Activated T-cell treated with anti-CD3 and anti-CD28 coated beads, Interleukin-2, amount 50 U/mL, for 1 hour (primary cell): ENCODE measurements around the gene NDEL1.

Experiments
- DNase-seq: peaks from one replicate; pipeline ENCODE4 v3.0.0-alpha.2; 2020

Gene NDEL1

DNA sequence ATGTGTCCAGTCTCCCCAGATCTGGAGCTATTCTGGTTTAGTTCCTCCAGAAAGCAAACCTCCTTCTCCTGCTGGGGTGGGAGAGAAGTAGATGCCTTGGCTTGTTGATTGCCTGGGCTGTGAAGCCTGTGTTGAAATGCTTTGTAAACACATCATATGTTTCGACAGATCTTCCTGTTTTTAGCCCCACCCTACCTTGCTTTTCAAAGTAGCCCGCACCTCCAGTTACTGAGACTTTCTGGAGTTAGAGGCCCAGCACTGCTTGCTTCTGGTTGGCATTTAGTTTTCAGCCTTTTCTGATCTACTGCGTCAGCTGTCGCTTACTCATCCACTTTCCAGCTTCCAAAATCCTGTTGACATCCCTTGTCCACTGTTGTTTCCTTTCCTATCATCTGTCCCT, 17.9 kb upstream of the NDEL1 start:
- no peak for DNase-seq

DNA sequence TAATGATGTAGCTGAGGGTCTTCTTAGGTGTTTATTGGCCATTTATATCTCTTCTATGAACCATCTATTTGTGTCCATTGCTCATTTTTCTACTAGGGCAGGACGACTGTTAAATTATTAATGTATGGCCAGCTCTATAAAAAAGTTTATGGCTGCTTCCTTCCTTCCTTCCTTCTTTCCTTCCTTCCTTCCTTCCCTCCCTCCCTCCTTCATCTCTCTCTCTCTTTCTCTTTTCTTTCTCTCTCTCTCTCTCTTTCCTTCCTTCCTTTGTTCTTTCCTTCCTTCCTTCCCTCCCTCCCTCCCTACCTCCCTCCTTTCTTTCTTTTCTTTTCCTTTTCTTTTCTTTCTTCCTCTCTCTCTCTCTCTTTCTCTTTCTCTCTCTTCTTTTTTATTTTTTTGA, 17.2 kb upstream of the NDEL1 start:
- DNase-seq = no peak

DNA sequence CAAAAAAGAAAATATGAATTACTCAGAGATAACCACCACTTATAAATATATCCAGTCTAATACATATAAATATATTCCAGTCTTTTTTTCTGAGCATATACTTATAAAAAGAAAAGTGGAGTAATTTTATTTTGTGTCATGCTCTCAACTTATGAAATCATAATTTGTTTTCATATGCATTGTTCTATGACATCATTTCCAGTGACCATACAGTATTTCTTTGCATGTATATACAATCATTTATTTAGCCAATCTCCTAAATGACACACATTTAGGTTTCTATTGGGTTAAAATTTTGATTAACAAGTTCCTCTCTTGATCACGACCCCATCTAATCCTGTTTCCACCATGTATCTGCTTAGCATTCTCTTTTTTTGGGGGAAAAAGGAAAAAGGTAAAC, 16.4 kb upstream of the NDEL1 start:
- no peak for DNase-seq

DNA sequence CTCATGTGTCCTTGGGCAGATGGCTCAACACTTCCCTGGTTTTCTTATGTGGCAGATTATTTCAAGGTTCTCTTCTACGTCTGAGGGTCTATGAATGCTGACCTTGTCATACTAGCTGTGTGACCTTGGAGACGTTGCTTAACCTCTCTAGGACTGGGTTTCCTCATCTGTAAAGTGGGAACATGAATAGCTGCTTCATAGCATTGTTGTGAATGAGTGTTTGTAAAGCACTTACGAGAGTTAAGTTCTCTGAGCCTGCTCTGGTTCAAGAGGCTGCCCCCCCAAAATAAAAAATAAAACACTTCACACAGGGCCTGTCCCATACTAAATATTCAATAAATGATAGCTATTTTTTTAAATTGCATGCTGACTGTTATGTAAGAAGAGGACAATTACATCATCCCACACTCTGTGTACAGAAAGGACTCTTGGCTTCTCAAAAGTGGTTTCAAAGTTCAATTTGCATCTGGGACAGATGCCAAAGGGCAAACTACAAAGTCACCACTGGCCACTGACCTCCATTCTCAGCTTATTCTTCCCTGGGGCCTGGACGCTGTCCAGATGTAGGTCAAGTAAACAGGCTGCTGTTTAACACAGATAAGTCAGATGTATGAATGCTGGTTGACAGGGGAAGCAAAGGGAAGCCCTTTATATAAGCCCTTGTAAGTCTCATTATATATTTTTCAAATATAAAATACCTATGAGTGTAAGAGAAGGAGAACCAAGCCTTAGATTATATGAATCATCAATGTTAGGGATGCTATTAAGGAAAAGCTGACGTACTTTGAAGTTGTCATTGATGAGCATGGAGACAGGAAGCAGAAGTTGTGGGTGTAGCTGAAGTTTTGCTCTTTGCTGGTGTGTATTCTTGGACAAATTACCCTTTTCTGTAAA, 15.4 kb upstream of the NDEL1 start:
- no peak for DNase-seq

DNA sequence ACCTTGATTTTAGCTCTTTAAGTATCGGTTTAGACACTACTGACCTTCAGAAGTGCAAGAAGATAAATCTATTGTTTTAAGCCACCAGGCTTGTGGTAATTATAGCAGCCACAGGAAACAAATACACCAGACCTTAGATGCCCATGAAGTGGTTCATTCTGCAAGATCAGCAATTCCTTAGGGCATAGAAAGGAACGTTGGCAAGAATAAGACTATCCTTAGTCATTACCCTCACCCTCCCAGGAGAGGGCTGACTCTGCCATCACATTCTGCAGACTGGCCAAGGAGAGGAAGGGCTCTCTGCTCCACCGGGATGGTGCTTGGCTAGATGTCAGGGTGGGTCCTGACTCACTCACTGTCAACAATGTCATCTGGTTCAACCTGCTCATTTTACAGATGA, 14.1 kb upstream of the NDEL1 start:
- DNase-seq = no peak

DNA sequence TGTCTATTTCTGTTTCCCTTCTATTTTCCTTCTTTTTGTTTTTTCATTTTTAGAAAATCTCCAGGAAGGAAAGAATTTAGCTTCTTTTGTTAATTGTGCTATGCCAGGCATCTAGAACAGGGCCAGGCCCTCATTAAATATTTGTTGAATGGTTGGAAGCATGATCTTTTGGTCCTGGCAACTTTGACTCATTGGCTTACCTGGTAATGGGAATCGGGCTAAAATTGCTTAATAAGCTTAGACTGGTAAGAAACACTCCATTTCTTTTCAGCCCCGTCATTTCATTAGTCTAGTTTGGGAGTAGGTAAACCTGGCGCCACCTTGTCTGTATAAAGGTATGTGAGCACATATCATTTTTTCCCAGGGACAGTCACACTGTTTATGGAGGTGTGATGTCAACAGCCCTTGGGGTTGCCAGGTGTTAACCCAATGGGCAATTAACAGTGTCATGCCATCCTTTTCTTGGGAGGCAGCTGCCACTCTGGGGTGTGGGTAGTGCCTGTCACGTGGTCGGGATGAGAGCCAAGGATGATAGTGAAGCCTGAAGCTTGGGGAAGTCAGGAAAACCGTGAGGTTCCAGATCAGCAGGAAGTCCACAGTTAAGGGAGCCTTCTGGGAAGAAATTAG, 9.5 kb upstream of the NDEL1 start:
- no peak for DNase-seq

DNA sequence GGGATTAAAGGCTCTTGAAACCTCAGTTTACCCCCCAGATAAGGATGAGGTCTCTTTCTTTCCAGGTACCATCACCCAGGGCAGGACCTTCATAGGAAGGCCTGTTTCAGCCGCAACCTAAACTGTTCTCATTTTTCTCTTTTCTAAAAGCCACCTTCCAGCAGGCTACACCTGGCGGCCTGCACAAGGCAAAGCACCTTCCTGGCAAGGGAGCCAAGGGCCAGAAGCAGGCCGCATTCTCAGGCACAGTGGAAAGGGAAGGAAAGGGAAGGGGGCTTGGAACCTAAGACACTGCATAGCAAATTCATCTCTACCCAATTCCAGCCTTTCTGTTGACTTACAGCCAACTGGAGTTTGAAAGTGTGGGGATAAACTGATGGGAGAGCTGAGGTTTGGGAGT, 8.9 kb upstream of the NDEL1 start:
- DNase-seq = no peak

DNA sequence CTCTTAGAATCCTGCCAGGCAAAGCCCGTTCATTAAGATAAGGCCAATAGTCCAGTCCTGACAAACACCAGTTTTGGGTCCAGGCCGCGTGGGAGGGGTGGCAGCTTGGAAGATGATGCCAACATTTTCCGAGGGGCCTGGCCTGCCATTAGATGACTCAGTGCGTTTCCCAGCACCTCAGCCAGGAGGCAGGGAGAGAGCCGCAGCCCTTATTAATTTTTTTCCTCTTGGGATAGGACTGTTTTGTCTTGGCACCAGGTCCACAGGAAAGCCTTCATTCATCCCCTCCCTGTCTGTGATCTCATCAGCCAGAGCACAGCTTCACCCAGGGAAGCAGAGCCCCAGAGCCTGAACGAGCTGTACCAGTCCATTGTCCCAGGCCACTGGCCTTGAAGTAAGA, 4.7 kb upstream of the NDEL1 start:
- DNase-seq = no peak

DNA sequence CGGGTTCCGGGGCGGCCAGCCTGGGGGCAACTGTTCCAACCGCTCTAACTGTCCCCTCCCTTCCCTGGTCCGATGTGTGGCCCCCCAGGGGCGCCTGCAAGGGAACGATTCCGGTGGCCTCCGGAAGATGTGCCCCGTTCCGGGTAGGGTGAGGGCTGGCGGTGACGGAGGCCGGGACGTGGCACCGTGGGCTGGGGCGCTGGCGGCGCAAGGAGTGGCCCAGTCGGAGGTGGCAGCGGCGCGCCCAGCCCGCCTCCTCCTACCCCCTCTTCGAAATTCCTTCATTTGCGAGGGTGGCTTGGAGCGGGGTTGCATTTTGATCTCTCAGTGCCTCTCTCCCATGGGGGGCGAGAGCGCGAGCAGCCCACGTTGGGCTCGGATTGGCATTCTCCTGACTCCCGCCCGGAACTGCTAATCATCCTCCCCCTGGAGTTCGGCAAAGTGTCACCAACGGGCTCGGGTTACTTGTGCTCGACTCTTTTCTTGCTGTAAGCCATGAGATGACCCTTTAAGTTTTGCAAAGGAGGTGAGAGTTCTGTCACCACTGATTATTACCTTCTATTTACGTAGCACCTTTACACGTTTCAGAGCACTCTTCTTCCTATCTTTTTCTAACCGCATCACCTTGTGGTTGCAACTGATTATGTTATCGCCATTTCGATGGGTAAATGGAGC, 622 bp downstream of the NDEL1 start:
- DNase-seq = no peak

DNA sequence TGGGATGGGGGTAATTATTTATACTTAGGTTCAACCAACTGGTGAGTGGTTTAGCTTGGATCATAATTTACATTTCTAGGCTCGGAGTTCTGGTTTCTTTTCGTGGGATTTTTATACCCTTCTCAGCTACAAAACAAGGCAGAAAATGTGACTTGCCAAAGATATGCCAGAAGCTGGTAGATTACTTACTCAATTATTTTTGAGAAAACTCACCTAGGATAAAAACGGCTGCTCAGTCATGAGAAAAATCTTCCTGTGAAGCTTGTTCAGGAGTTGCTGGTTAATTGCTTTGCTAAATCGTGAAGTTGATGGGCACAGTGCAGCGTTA, 1.1 kb downstream of the NDEL1 start:
- no peak for DNase-seq

DNA sequence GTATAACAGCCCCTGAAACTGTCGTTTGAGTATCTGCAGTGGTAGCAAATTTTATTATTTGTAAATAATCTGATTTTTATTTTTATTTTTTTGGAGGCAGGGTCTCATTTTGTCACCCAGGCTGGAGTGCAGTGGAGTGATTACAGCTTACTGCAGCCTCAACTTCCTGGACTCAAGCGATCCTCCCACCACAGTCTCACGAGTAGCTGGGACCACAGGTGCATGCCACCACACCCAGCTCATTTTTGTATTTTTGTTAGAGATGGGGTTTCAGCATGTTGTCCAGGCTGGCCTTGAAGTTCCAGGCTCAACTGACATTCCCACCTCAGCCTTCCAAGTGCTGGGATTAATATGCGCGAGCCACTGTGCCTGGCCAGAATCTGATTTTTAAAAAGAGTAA, 2.8 kb downstream of the NDEL1 start:
- DNase-seq = no peak

DNA sequence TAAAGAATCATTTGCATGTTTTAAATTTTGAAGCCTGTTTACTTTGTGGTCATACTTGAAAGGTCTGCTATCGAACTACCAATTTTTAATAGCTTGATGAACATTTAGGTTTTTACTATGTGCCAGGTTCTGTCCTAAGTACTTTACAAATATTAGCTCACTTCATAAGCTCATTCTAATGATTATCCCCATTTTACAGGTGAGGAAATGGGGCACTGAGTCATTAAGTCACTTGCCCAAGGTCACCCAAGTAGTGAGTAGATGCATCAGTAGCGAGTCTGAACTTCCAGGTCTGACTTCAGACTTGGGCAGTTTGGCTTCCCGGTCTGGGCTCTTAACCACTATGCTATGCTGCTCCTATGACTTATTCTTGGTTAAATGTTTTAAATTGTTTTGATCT, 4.0 kb downstream of the NDEL1 start:
- DNase-seq = no peak

DNA sequence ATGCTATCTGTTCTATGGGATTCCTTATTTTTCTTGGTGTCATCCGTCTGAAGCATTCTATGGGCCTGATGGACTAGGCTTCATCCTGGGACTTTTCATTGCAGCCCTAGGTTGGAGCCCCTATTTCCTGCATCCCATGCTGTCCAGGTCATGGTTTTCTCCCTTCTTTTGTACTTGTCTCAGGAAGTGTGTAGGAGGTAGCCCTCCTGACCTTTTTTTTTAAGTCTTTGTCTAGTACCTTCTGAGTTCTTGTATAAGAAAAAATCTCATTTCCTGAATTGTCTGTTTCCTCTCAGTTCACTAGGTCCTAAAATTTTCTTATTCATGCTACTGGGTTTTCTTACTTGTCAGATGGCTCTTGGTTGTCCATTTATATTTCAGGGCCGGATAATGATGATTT, 6.0 kb downstream of the NDEL1 start:
- no peak for DNase-seq

DNA sequence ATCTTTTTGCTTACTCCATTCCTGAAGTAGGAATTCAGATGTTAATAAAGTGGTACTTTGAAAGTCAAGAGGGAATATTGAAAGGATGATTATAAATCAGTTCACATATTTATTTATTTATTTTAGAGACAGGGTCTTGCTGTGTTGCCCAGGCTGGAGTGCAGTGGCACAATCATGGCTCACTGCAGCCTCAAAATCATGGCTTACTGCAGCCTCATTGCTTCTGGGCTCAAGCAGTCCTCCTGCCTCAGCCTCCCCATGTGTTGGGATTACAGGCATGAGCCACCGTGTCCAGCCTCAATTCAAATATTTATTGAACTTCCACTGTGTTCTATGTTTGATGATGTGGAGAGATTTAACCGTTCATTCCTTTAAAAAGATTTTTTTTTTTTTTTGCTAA, 6.6 kb downstream of the NDEL1 start:
- no peak for DNase-seq

DNA sequence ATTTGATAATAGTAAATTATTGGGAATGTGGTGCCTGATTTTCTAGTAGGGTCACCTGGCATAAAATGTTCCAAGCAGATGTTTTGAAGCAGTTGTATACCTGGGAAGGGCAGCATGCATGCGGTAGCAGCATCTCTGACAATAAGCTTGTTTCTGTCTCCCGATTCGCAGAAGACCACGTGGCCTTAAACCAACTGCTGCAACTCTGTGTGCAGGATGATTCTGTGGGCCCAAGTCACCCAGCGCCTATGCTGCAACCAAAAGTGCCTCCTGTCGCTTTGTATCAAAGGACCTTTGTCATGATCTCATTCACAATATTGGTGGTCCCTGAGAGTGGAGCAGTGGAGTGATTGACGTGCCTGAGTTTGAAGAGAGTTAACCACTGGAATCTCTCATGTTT, 8.1 kb downstream of the NDEL1 start:
- DNase-seq = no peak

DNA sequence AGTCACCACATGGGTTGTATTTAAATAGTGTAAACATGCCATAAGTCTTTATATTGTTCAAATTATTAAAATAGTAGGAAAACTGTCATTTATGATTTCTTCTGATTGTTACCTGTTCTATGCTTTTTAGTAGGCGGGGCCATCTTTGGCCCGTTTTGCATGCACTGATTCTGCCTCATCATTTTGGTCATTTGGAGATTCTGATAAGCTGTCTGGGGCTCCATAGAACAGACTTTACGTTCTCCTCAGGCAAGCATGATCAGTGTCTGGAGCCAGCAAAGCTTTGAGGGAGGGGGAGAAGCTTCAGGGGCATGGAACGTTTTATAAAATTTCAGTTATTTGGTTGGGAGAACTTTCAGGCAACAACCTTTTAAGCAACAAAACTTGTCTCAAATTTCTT, 8.8 kb downstream of the NDEL1 start:
- no peak for DNase-seq

DNA sequence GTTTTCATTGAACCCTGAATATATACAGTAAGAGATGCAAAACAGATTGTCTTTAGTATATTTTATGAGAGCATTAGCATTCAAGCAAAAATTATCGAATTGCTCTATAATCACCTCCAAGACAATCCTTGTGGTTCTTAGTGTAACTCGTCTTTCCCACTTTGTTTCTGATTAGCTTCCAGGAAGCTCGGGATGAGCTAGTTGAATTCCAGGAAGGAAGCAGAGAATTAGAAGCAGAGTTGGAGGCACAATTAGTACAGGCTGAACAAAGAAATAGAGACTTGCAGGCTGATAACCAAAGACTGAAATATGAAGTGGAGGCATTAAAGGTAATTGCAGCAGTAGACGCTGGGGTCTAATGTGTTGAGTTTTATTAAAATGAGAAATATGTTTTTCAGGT, 9.9 kb downstream of the NDEL1 start:
- no peak for DNase-seq

DNA sequence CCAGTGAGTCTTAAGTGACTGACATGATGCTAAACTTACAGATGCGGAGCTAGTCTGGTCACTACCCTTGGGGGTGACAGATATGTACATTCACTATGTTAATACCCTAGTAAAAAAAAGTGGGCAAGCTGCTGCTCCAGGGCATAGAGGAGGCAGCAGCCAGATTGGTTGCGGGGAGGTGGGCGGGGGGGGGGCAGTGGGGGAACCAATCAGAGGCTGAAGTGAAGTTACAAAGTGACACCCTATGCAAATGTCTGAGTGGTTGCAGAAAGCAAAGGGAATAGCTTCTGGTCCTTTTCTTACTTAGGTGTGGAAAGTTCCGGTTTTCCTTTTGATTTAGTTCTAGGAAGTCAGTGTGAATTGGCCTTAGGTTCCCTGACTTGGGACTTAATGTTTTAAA, 12.1 kb downstream of the NDEL1 start:
- DNase-seq = no peak

DNA sequence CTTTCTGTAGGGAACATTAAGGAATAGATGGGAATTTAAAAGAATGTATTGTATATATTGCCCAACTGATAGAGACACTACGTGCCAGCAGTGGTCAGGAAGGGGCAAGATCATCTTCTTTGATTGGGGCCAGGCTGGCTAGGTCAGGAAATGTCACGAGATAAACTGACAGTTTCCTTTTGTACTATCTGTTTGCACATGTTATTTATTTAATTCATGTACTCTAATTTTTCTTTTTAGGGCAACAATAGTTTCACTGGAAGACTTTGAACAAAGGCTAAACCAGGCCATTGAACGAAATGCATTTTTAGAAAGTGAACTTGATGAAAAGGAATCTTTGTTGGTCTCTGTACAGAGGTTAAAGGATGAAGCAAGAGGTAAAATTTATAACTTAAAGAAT, 12.6 kb downstream of the NDEL1 start:
- no peak for DNase-seq

DNA sequence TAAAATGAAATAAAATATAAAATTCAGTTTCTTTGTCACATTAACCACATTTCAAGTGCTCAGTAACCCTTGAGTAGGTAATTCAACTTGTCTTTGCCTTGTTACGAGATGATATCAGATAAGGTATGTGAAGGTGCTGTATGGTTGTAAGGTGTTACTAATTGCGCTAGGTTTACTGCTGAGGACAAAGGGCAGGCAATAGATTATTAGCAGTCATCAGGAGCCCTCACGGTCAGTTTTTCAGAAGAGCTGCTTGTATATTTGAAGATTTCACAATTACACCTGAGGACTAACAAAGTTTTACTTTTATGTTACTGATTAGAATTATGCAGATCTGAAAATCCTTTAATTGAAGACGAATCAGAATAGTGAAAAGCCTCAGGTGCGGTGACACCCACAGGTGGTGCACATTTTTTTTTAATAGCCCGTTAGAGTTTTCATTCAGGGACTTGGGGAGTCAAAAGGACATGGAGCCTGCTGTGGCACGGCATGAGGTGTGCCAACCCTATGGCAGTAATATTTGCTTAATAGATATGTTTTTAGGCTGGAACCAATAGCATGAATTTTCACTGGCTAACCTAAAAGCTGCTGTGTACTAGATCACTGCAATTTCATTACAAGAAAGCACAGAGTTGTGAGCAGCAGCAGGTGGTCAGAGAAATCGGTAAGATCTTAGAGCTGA, 16.4 kb downstream of the NDEL1 start:
- no peak for DNase-seq

DNA sequence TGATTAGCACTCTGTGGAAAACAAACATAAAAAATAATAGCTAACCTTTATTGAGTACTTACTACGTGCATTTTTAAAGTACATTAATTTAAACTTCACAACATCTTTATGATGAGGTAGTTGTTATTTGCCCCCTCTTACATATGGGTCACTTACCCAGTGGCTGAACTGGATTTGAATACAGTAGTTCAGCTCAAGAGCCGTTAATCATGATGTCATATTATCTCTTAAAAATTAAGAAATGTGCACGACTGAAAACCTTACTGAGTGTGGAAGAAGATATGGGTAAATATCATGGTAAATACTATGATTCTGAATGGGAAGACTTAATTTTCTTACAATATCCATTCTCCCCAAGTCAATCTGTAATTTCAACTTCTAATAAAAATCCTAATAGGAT, 17.6 kb downstream of the NDEL1 start:
- no peak for DNase-seq

DNA sequence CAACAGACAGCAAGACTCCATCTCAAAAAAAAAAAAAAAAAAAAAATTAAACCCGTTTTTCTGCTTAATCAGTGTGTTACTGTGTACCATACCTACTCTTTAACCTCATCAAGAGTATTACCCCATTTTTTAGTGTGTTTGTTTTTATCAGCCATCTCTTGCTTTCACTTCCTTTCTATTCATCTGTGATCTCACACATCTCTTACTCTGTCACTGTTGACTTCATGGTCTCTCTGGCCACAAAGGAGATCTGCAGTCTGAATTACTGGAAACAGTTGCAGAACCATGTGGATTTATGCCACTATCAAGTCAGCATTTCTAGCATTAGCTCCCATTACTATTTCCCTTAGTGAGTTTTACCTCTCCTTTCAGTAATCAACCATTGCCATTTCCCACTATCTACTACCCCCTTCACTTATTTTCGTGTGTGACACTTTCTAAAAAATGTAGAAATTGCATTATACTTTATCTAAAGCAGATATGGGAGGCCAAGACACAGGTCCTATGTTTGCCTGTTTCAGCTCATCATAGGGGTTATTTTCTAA, 20.1 kb downstream of the NDEL1 start:
- no peak for DNase-seq

DNA sequence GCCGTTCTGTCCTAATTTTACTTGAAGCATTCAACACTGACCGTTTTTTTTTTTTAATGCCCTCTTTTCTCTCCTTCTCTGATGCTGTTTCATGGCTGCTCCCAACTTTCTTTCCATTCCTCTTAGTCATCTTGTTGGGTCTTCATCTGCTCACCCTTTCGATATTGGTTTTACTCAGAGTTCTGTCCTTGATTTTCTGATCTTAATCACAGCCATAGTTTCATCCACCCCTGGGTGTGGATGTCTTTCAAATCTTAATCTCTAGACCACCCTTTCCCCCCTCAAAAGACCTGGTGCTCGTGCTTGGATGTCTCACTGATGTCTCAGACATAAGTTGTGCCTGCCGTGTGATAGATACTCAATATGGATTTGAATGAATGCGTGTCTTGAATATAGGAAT, 22.4 kb downstream of the NDEL1 start:
- DNase-seq = no peak

DNA sequence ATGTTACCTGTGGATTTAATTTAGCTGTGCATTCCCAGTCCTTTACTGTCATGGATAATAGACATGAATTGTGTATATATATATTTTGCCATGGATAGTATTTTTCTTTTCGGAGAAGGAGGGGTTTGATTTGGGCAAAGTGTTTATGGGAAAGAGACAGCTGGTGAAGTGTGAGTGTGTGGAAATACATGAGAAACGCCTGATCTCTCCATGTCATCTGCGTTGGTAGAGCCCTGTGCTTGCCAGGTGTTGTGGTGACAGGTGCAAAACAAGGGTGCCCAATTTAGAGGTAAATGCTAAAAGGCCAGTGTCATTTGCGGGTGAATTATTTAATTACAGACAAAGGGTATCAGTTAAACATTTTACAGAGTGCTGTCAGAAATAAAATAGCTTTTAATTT, 23.4 kb downstream of the NDEL1 start:
- DNase-seq = no peak
